GM12878 (cell line): Measurements from ENCODE around the gene ADCY2. TPM values are rescaled to one million over a fixed set of nuclear protein-coding genes. Genes with fewer than 3 reads are reported as not detected.

Experiments
- CHD1 ChIP-seq: IDR thresholded peaks from 2 replicates; pipeline ENCODE4 v1.6.1; 2012; ENCODE audit warnings: low read depth, low read length, improper control_type of control experiment
- EGR1 ChIP-seq, 2 experiments: IDR thresholded peaks; 1 replicate in 1 of 2; 2 replicates in 1 of 2; pipeline ENCODE4 v1.6.1; 2011 to 2012; ENCODE audit warnings: low read depth in 2 of 2, low read length in 2 of 2, borderline replicate concordance in 1 of 2, mild to moderate bottlenecking in 1 of 2, moderate library complexity in 1 of 2
- HCFC1 ChIP-seq: fragments of 150-350 bp; IDR thresholded peaks from 2 replicates; pipeline ENCODE4 v1.6.1; 2014; ENCODE audit warnings: low read length
- IRF4 ChIP-seq: IDR thresholded peaks from 2 replicates; pipeline ENCODE4 v1.6.1; 2011; ENCODE audit warnings: low read depth, low read length
- MAX ChIP-seq: IDR thresholded peaks from 2 replicates; pipeline ENCODE4 v1.6.1; 2012; ENCODE audit warnings: low read depth, low read length, improper control_type of control experiment
- MYC ChIP-seq: IDR thresholded peaks from 2 replicates; pipeline ENCODE4 v1.6.1; 2011; ENCODE audit warnings: mild to moderate bottlenecking, low read length, moderate library complexity, inconsistent platforms; ENCODE audit not compliant: insufficient read depth, insufficient replicate concordance, insufficient read length, severe bottlenecking
- NR2C2 ChIP-seq: IDR thresholded peaks from 2 replicates; pipeline ENCODE4 v1.6.1; 2011; ENCODE audit warnings: borderline replicate concordance, low read depth; ENCODE audit not compliant: control insufficient read depth, insufficient read length
- NR2F1 ChIP-seq: fragments of 450-650 bp; conservative IDR thresholded peaks from 2 replicates; pipeline ENCODE4 v1.6.1; 2017; ENCODE audit warnings: mild to moderate bottlenecking
- POLR2AphosphoS5 ChIP-seq: IDR thresholded peaks from 2 replicates; pipeline ENCODE4 v1.6.1; 2011; ENCODE audit warnings: mild to moderate bottlenecking, low read length, inconsistent platforms
- RAD21 ChIP-seq: IDR thresholded peaks from 2 replicates; pipeline ENCODE4 v1.6.1; 2011; ENCODE audit warnings: mild to moderate bottlenecking, low read depth, low read length, moderate library complexity; ENCODE audit not compliant: insufficient read depth
- RAD51 ChIP-seq: fragments of 450-650 bp; IDR thresholded peaks from 2 replicates; pipeline ENCODE4 v1.6.1; 2016; ENCODE audit warnings: moderate library complexity, mild to moderate bottlenecking, inconsistent platforms
- REST ChIP-seq: IDR thresholded peaks from 2 replicates; pipeline ENCODE4 v1.6.1; 2012; ENCODE audit warnings: mild to moderate bottlenecking, low read depth, low read length
- TBL1XR1 ChIP-seq: IDR thresholded peaks from 2 replicates; pipeline ENCODE4 v1.6.1; 2012; ENCODE audit warnings: low read depth, low read length, improper control_type of control experiment
- USF1 ChIP-seq: IDR thresholded peaks from 2 replicates; pipeline ENCODE4 v1.6.1; 2011; ENCODE audit warnings: borderline replicate concordance, low read depth, mild to moderate bottlenecking, moderate library complexity, mixed read lengths, low read length; ENCODE audit not compliant: insufficient read depth; ENCODE audit errors: extremely low read length
- ZBTB33 ChIP-seq: fragments of 450-650 bp; IDR thresholded peaks from 2 replicates; pipeline ENCODE4 v1.6.1; 2017; ENCODE audit warnings: mild to moderate bottlenecking
- ZNF592 ChIP-seq: fragments of 450-650 bp; IDR thresholded peaks from 2 replicates; pipeline ENCODE4 v1.6.1; 2017; ENCODE audit warnings: mild to moderate bottlenecking, moderate library complexity
- polyA plus RNA-seq, 11 experiments: library from polyadenylated mRNA; depleted of rRNA in 4 of 11; unstranded in 6 of 11; stranded (reverse) in 5 of 11; fragments of >200 nt; fragmentation: Nextera tagmentation in 4 of 11; fragmentation: Illumina TruSeq in 1 of 11; extraction: Ambion mirVana in 4 of 11; extraction: Trizol in 1 of 11; gene quantifications; 1 replicate in 1 of 11; 2 replicates in 10 of 11; pipeline versions ENCODE4 v1.2.1 to v1.2.3, GENCODE V29; 2011 to 2016; ENCODE audit warnings: inconsistent platforms in 2 of 11, missing spikeins in 2 of 11, low read depth in 1 of 11
- total RNA-seq, 4 experiments: library from RNA; depleted of rRNA in 3 of 4; stranded (reverse); fragments of >200 nt in 3 of 4; fragmentation: Illumina TruSeq in 1 of 4; extraction: Trizol in 1 of 4; gene quantifications; 2 replicates each; pipeline versions ENCODE4 v1.2.1 to v1.2.3, GENCODE V29; 2013 to 2021

Gene ADCY2
- total and polyA plus RNA-seq, 10 of the 15 experiments (the other 5 are each of a cell fraction or from before 2014, with no cell fraction given): 0.07 to 0.26 TPM; not detected in 8

GRCh38 chr5:7868773-7869473 is 473.0 kb downstream of the ADCY2 start, which contains the start of the genes FASTKD3 and MTRR (continued):
- TF ChIP-seq ZNF592 (no peak), IRF4 (no peak), ZBTB33 (no peak), POLR2AphosphoS5 (peak; percentile 92), RAD21 (no peak), RAD51 (no peak), HCFC1 (peak; percentile 49; the same call in 1 of the 2 replicates), EGR1 (IDR thresholded peaks at IDR 0.05; ENCODE audit: borderline replicate concordance in 1 of 2, low read depth in 2 of 2, low read length in 2 of 2) (peak; percentile 9 to 77; a peak in 2 of 3 replicates), REST (no peak), MYC (peak; percentile 68), USF1 (no peak), TBL1XR1 (no peak), MAX (peak; percentile 70), NR2C2 (no peak), NR2F1 (peak; percentile 95), CHD1 (no peak)
